ENCODE measurements around the gene ECHDC3.

The ECHDC3 gene

GRCh38 chr10:11805792-11806191 lies 63.6 kb downstream of the ECHDC3 start:
- POLR2A ChIA-PET = no interaction called here
- CTCF ChIA-PET = interaction anchor here (0.6 to 2.4 kb wide), 4 partner anchors 13 to 189 kb away, joined by 3 to 10 read pairs (median 4); no protein-coding TSS in a partner anchor

GRCh38 chr10:11806706-11807105 lies 64.5 kb downstream of the ECHDC3 start:
- Histone ChIP-seq H3K27ac (ENCODE audit: extremely low read depth, low read depth, low read length) (no peak overlapping the region), H3K4me1 (ENCODE audit: control insufficient read depth, insufficient read depth, low read length) (no peaks in the 10 kb centered on the region), H3K36me3 (ENCODE audit: control insufficient read depth in 2 of 2, insufficient read depth in 1 of 2, low read length in 2 of 2) (no peaks in the 10 kb centered on the region), H3K9me3 (ENCODE audit: control insufficient read depth, insufficient read depth, low read depth, low read length) (no peaks in the 10 kb centered on the region), H3K4me3 (ENCODE audit: low read depth, low read length) (no peak overlapping the region)
- ChIA-PET POLR2A (no interaction called here), CTCF (interaction anchor here (1.9 to 2.4 kb wide), 2 partner anchors 12 to 180 kb away, joined by 5 to 10 read pairs; no protein-coding TSS in a partner anchor)
- no peak for TF ChIP-seq ZNF221 (tag by site-specific recombination; IDR thresholded peaks at IDR 0.05; ENCODE audit: borderline replicate concordance)
- no peak for TF ChIP-seq KLF1 (tag by site-specific recombination; IDR thresholded peaks at IDR 0.05)
- TF ChIP-seq PATZ1 (tag by site-specific recombination; IDR thresholded peaks at IDR 0.05) = no peak
- TF ChIP-seq ZNF555 (tag by site-specific recombination; conservative IDR thresholded peaks at IDR 0.05) = no peak
- TF ChIP-seq ZNF670 (tag by site-specific recombination; IDR thresholded peaks at IDR 0.05; ENCODE audit: low read depth) = no peak
- no peak for TF ChIP-seq ZFP3 (tag by site-specific recombination; IDR thresholded peaks at IDR 0.05; ENCODE audit: low read depth)
- no peak for TF ChIP-seq ZNF175 (tag by site-specific recombination; IDR thresholded peaks at IDR 0.05)
- no peak for TF ChIP-seq ZNF292 (tag by site-specific recombination; IDR thresholded peaks at IDR 0.05; ENCODE audit: borderline replicate concordance, low read depth)
- TF ChIP-seq ZNF202 (tag by site-specific recombination; IDR thresholded peaks at IDR 0.05; ENCODE audit: borderline replicate concordance) = no peak
- no peak for TF ChIP-seq ZNF548 (tag by site-specific recombination; IDR thresholded peaks at IDR 0.05)
- TF ChIP-seq MYNN (tag by site-specific recombination; IDR thresholded peaks at IDR 0.05; ENCODE audit: borderline replicate concordance) = no peak
- no peak for TF ChIP-seq ZNF138 (tag by site-specific recombination; IDR thresholded peaks at IDR 0.05; ENCODE audit: borderline replicate concordance)

More at GRCh38 chr10:11805792-11806191, 63.6 kb downstream of the ECHDC3 start:
- H3K4me3 ChIP-seq (ENCODE audit: low read depth, low read length) = no peak overlapping the region
- no peak for TF ChIP-seq ZNF202 (tag by site-specific recombination; IDR thresholded peaks at IDR 0.05; ENCODE audit: borderline replicate concordance)
- TF ChIP-seq ZNF16 (tag by site-specific recombination; IDR thresholded peaks at IDR 0.05; ENCODE audit: low read depth) = no peak
- no peak for TF ChIP-seq GLIS1 (tag by site-specific recombination; IDR thresholded peaks at IDR 0.05)
- TF ChIP-seq ZBTB17 (tag by site-specific recombination; IDR thresholded peaks at IDR 0.05) = no peak
- TF ChIP-seq ZNF223 (tag by site-specific recombination; IDR thresholded peaks at IDR 0.05) = no peak
- TF ChIP-seq ZNF26 (tag by site-specific recombination; IDR thresholded peaks at IDR 0.05) = no peak
- TF ChIP-seq ZNF266 (tag by site-specific recombination; IDR thresholded peaks at IDR 0.05; ENCODE audit: low read depth) = no peak
- no peak for TF ChIP-seq YY1 (tag by site-specific recombination; IDR thresholded peaks at IDR 0.05)
- TF ChIP-seq GLI4 (tag by site-specific recombination; IDR thresholded peaks at IDR 0.05) = no peak
- TF ChIP-seq ZNF580 (tag by site-specific recombination; IDR thresholded peaks at IDR 0.05) = no peak
- H3K36me3 ChIP-seq (ENCODE audit: control insufficient read depth in 2 of 2, insufficient read depth in 1 of 2, low read length in 2 of 2) = no peaks in the 10 kb centered on the region
- H3K9me3 ChIP-seq (ENCODE audit: control insufficient read depth, insufficient read depth, low read depth, low read length) = no peaks in the 10 kb centered on the region
- no peaks in the 10 kb centered on the region for H3K4me1 ChIP-seq (ENCODE audit: control insufficient read depth, insufficient read depth, low read length)
- H3K27ac ChIP-seq (ENCODE audit: extremely low read depth, low read depth, low read length) = no peak overlapping the region

Measured in HEK293 (cell line).